Bronchial smooth muscle cell (primary cell): ENCODE data around the gene ANAPC10. TPM values are rescaled to one million over a fixed set of nuclear protein-coding genes. Genes with fewer than 3 reads are reported as not detected.

Experiments used
- total RNA-seq: library from RNA; depleted of rRNA; stranded (reverse); fragments of >200 nt; gene quantifications from 2 replicates; pipeline ENCODE4 v1.2.1, GENCODE V29; 2014

ANAPC10 gene, protein sequence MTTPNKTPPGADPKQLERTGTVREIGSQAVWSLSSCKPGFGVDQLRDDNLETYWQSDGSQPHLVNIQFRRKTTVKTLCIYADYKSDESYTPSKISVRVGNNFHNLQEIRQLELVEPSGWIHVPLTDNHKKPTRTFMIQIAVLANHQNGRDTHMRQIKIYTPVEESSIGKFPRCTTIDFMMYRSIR
- 14.6 and 18.4 TPM in 2 replicates for total RNA-seq

DNA sequence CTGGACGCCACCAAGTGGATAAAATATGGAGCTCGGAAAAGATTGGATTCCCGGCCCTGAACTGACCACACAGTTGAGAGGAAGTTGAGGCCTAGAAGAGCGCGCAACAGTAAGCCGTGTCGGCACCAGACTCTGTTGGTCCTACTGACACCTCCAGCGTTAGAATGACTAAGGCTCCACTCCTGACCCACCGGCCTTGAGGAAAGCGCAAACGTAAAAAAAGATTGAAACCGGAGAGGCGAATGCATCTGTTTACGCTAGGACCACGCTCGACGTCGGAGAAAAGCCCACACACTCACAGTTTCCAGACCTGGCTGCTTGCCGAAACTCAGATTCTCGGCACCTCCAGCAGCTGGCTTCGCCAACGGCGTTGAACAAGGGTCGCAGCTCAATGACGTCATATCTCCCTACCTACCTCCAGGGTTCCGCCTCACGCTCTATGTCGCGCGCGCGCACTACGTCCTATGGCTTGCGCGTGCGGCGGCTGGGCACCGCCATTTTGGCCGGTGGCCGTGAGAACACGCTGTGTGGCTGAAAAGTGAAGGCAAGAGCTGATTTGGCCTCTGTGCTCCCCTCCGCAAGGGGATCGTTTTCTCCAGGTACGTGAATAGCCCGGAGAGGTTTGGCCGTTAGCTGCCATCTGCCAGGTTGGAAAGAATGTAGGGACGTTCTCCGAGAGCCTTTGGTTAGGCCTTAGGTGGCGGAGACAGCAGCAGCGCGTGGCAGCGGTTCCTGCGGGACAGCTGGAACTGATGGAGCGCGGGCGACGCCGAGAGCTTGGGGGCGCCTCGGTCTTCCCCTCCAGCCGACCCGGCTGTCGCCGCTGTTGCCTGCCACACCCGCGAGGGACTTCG lies at the start of gene ANAPC10, which contains the start of gene ABCE1:
TSS of gene ANAPC10 (minus strand) at position 376 of the 854 bp plus-strand sequence. CDS start 2,097 bp downstream, outside the sequence.
TSS of gene ABCE1 (plus strand) at position 491 of the 854 bp plus-strand sequence. CDS start 6,102 bp downstream, outside the sequence.

Other genes with a start within 250 kb of the ANAPC10 start
- gene ABCE1, start 115 bp upstream of the ANAPC10 start, total RNA-seq: 45.9 and 51.4 TPM in 2 replicates
- gene OTUD4, start 82.4 kb upstream of the ANAPC10 start, total RNA-seq: 10.3 and 11.5 TPM in 2 replicates